Endodermal cell (in vitro differentiated cells): Measurements from ENCODE around the gene DNM3. TPM values are rescaled to one million over a fixed set of nuclear protein-coding genes. Genes with fewer than 3 reads are reported as not detected.

ENCODE experiments used
- DNase-seq: peaks from one replicate; pipeline ENCODE4 v3.0.0-alpha.2; 2017
- H3K27ac ChIP-seq: 2 replicates; pipeline ENCODE4 v1.5.1; 2013; ENCODE audit warnings: mild to moderate bottlenecking, low read depth, low read length, moderate library complexity
- H3K27me3 ChIP-seq: 2 replicates; pipeline ENCODE4 v1.6.1; 2013; ENCODE audit warnings: mild to moderate bottlenecking, low read length, moderate library complexity; ENCODE audit not compliant: insufficient read depth, control insufficient read depth, poor library complexity, severe bottlenecking
- H3K36me3 ChIP-seq: 2 replicates; pipeline ENCODE4 v1.7.0; 2013; ENCODE audit warnings: mild to moderate bottlenecking, low read length, moderate library complexity; ENCODE audit not compliant: control insufficient read depth, insufficient read depth
- H3K4me1 ChIP-seq: one replicate; pipeline ENCODE4 v1.7.0; 2013; ENCODE audit warnings: low read length; ENCODE audit not compliant: control insufficient read depth, insufficient read depth
- H3K4me3 ChIP-seq: 2 replicates; pipeline ENCODE4 v1.5.1; 2013; ENCODE audit warnings: mild to moderate bottlenecking, low read length, moderate library complexity
- H3K9ac ChIP-seq: 2 replicates; pipeline ENCODE4 v1.6.1; 2013; ENCODE audit warnings: mild to moderate bottlenecking, low read length, moderate library complexity; ENCODE audit not compliant: poor library complexity, severe bottlenecking; ENCODE audit errors: extremely low read depth
- H3K9me3 ChIP-seq: 2 replicates; pipeline ENCODE4 v1.6.1; 2013; ENCODE audit warnings: mild to moderate bottlenecking, low read length, moderate library complexity; ENCODE audit not compliant: control insufficient read depth
- H3K27ac Mint-ChIP-seq: 2 replicates; pipeline ENCODE4 v1.8.0; 2020; ENCODE audit warnings: mixed read lengths
- H3K27me3 Mint-ChIP-seq: 2 replicates; pipeline ENCODE4 v1.8.0; 2021; ENCODE audit warnings: mild to moderate bottlenecking, mixed read lengths; ENCODE audit not compliant: insufficient read depth
- H3K36me3 Mint-ChIP-seq: 2 replicates; pipeline ENCODE4 v1.8.0; 2020; ENCODE audit warnings: low read depth, mixed read lengths
- H3K4me1 Mint-ChIP-seq: 2 replicates; pipeline ENCODE4 v1.8.0; 2020; ENCODE audit warnings: mixed read lengths
- H3K4me3 Mint-ChIP-seq: 2 replicates; pipeline ENCODE4 v1.8.0; 2020; ENCODE audit warnings: mild to moderate bottlenecking, moderate library complexity, mixed read lengths
- H3K9me3 Mint-ChIP-seq: 2 replicates; pipeline ENCODE4 v1.8.0; 2020; ENCODE audit warnings: mild to moderate bottlenecking, mixed read lengths
- CTCF ChIP-seq: fragments of 200-600 bp; sonication (generic); conservative IDR thresholded peaks from 2 replicates; pipeline ENCODE4 v1.5.0; 2021; ENCODE audit warnings: antibody characterized with exemption, mild to moderate bottlenecking
- WGBS, 2 experiments: methylation state at CpG; one replicate each; pipeline versions ENCODE4 v1.1.5 to v1.1.7; 2013; ENCODE audit warnings: missing lambda C conversion rate in 2 of 2, mixed read lengths in 1 of 2; ENCODE audit not compliant: insufficient coverage in 1 of 2, insufficient read length in 1 of 2; 5-methylcytosine and 5-hydroxymethylcytosine counted together
- total RNA-seq, 2 donors: library from RNA; stranded (reverse); fragmentation: NEBNext Ultra II Directional in 1 of 2; extraction: Animal tissue kit (Norgen Biotek cat#: 25700) in 1 of 2; gene quantifications; 2 replicates in 1 of 2; 3 replicates in 1 of 2; pipeline ENCODE4 v1.2.1, GENCODE V29; 2021

The DNM3 gene
- total RNA-seq, 2 donors from 2014 or later: 0.53 to 1.8 TPM

GRCh38 chr1:172322219-172323061 is 481.1 kb downstream of the DNM3 start:
- Histone ChIP-seq H3K27me3 (no peaks in the 10 kb centered on the region), H3K27ac (peak overlapping the region; percentile 8), H3K9me3 (no peaks in the 10 kb centered on the region), H3K9ac (no peak overlapping the region), H3K4me3 (no peak overlapping the region), H3K36me3 (no peaks in the 10 kb centered on the region), H3K4me1 (no peaks in the 10 kb centered on the region)
- TF ChIP-seq CTCF: no peak
- 91 to 100% methylated on average over 3 to 13 of the region's 13 CpGs for whole genome bisulfite sequencing, 2 experiments
- H3K27ac Mint-ChIP-seq: no peak overlapping the region
- peak; percentile 50 for DNase-seq
- no peaks in the 10 kb centered on the region for H3K27me3 Mint-ChIP-seq
- no peaks in the 10 kb centered on the region for H3K4me1 Mint-ChIP-seq
- no peaks in the 10 kb centered on the region for H3K36me3 Mint-ChIP-seq
- H3K9me3 Mint-ChIP-seq: no peaks in the 10 kb centered on the region
- H3K4me3 Mint-ChIP-seq: no peak overlapping the region

GRCh38 chr1:172323686-172324085 is 482.4 kb downstream of the DNM3 start:
- H3K9me3 Mint-ChIP-seq: no peaks in the 10 kb centered on the region
- Histone ChIP-seq H3K4me1 (no peaks in the 10 kb centered on the region), H3K36me3 (no peaks in the 10 kb centered on the region), H3K4me3 (no peak overlapping the region), H3K9ac (no peak overlapping the region), H3K9me3 (no peaks in the 10 kb centered on the region), H3K27ac (no peak overlapping the region), H3K27me3 (no peaks in the 10 kb centered on the region)
- no peaks in the 10 kb centered on the region for H3K36me3 Mint-ChIP-seq
- no peak for TF ChIP-seq CTCF
- DNase-seq: no peak
- no peaks in the 10 kb centered on the region for H3K4me1 Mint-ChIP-seq
- WGBS, 2 experiments: 89% methylated on average over 1 of the region's 1 CpG; no CpG with 5 or more reads in 1 of the 2 experiments
- H3K4me3 Mint-ChIP-seq: no peak overlapping the region
- H3K27ac Mint-ChIP-seq: no peak overlapping the region
- no peaks in the 10 kb centered on the region for H3K27me3 Mint-ChIP-seq

- Mint-ChIP-seq H3K4me1 (no peaks in the 10 kb centered on the region), H3K27me3 (no peaks in the 10 kb centered on the region), H3K4me3 (no peak overlapping the region), H3K27ac (no peak overlapping the region), H3K36me3 (no peaks in the 10 kb centered on the region), H3K9me3 (no peaks in the 10 kb centered on the region)
- Histone ChIP-seq H3K4me1 (no peaks in the 10 kb centered on the region), H3K4me3 (no peak overlapping the region), H3K9me3 (no peaks in the 10 kb centered on the region), H3K36me3 (no peaks in the 10 kb centered on the region), H3K27me3 (no peaks in the 10 kb centered on the region), H3K27ac (no peak overlapping the region), H3K9ac (no peak overlapping the region)
- 88 to 100% methylated on average over 2 to 5 of the region's 5 CpGs for WGBS, 2 experiments
- TF ChIP-seq CTCF: no peak
- no peak for DNase-seq
Measured at GRCh38 chr1:172324086-172324485, 482.8 kb downstream of the DNM3 start.
